Cardiac fibroblast (primary cell): ENCODE measurements around the gene DYDC1.
A peak's percentile ranks its signal among the peaks of the same experiment; 100 is the strongest.

Experiments used
- DNase-seq, 2 donors: peaks; one replicate each; pipeline versions ENCODE4 v3.0.0 to v3.0.0-alpha.2; 2010; ENCODE audit warnings: low read depth in 2 of 2
- H3K4me3 ChIP-seq, 2 donors: replicated peaks in 1 of 2; 1 replicate in 1 of 2; 2 replicates in 1 of 2; pipeline ENCODE4 v1.5.1; 2011; ENCODE audit warnings: low read depth in 2 of 2, low read length in 2 of 2, mild to moderate bottlenecking in 2 of 2, moderate library complexity in 1 of 2
- TF ChIP-seq, protein P1 (sequence below): IDR thresholded peaks from one replicate; pipeline ENCODE4 v1.5.1; 2011; ENCODE audit warnings: low read depth, mild to moderate bottlenecking, low read length, inconsistent platforms

DYDC1 gene

DNA sequence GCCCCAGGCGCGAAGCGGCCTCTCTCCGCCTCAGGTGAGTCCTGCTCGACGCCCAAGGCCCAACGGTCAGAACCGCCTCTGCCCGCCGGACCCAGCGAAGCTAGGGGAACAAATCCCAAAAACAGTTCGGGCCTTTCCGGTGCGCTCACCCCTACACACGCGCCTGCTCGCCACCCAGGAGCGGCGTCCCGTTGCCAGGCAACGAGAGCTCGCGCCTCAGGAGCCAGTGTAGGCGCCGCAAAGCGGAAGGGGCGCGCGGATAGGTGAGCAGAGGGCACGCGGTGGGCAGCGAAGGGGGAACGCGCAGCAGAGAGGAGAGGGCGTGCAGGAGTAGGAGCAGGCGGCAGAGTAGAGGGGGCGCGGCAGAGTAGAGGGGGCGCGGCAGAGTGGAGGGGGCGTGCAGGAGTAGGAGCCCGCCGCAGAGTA is at the start of gene DYDC1, which contains the start of gene DYDC2:
DYDC1 (minus strand) TSS at position 193 of the 426 bp plus-strand sequence. CDS start 4,154 bp downstream, outside the sequence.
DYDC2 (plus strand) TSS at position 219 of the 426 bp plus-strand sequence. CDS start 5,663 bp downstream, outside the sequence.
- DNase-seq: peak in 1 of 2 donors; percentile 25
- TF ChIP-seq, protein P1, sequence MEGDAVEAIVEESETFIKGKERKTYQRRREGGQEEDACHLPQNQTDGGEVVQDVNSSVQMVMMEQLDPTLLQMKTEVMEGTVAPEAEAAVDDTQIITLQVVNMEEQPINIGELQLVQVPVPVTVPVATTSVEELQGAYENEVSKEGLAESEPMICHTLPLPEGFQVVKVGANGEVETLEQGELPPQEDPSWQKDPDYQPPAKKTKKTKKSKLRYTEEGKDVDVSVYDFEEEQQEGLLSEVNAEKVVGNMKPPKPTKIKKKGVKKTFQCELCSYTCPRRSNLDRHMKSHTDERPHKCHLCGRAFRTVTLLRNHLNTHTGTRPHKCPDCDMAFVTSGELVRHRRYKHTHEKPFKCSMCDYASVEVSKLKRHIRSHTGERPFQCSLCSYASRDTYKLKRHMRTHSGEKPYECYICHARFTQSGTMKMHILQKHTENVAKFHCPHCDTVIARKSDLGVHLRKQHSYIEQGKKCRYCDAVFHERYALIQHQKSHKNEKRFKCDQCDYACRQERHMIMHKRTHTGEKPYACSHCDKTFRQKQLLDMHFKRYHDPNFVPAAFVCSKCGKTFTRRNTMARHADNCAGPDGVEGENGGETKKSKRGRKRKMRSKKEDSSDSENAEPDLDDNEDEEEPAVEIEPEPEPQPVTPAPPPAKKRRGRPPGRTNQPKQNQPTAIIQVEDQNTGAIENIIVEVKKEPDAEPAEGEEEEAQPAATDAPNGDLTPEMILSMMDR: no peak
- peak within 1 kb of the TSS; percentile 10 to 30 for H3K4me3 ChIP-seq

DNA sequence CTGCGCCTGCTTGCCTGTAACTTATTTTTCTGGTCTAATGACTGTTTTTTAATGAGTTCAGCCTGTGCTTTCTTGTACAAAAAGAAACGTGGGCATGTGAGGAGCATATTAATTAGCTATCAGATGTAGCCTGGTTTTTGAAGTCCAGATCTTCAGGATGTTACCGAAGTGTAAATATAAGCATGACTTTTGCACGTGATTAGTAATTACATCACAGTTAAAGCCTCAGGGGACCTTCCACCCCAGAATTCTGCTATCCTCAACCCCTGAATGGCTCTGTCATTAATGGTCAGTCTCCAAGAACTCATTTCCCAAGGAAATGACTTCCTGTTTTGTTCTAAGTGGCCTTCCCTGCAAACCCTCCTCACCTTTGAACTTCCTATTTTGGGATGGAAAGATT is 49.6 kb upstream of the DYDC1 start:
- DNase-seq: no peak
- TF ChIP-seq, protein P1: no peak
- no peak overlapping the region for H3K4me3 ChIP-seq

DNA sequence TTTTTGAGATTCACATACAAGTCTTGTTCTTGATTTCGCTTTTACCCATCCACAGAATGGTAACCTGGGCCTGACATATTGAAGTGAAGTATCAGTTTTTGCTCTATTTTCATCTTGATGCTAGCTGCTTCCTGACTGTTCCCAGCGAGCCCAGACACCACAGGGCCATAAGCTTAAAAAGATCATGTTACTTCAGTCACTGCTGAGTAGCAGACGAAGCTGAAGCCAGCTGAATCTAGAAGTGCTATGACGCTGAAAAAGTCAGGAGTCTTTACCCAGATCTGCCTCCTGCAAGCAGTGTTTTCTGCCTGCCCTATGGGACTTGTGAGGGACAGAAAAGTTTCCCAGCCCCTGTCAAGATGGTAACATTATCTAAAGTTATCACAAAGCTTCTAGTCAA is 49.1 kb upstream of the DYDC1 start:
- H3K4me3 ChIP-seq: no peak overlapping the region
- peak in 1 of 2 donors; percentile 13 for DNase-seq
- TF ChIP-seq, protein P1: no peak

DNA sequence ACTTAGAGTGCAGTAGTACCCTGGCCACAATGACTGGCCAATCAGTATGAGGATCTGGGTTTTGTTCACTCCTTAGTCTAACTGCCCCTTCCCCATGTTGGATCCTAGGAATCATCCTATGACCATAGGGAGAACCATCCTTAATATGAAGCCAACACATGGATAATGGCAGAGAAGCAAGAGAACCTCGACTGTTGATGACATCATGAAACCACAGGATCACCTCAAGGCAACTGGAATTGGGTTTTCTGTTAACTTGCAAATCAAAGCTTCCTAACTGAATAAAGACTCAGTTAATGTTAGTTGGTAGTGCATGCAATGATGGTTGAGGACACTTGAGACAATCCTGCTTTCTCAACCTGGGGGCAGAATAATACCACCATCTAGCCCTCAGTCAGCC is 48.5 kb upstream of the DYDC1 start:
- no peak for DNase-seq
- TF ChIP-seq, protein P1: no peak
- no peak overlapping the region for H3K4me3 ChIP-seq

DNA sequence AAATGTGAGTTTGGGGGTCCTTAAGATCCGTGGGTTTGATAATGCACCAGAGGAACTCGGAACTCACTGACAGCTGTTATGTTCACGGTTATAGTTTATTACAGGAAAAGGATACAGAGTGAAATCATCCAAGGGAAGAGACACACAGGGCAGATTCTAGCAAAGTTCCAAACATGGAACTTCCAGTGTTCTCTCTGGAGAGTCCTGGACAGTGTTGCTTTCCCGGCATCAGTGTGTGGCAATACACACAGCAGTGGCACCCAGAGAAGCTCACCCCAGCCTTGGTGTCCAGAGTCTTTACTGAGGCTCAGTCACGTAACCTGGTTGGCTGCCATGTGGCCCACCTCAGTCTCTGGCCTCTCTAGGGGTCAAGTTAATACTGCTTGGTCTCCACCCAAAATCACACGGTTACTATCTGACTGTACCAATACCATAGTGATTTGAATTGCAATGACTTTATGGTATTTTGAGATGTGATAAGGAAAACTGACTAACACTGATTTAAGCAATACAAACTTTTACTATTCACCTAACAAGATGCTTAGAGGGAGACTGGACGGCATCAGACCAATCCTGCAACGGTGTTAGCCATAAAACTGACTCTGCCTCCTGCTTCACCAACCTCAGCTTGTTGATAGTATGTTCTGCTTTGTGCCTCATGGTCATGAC is 43.7 kb upstream of the DYDC1 start:
- TF ChIP-seq, protein P1: no peak
- H3K4me3 ChIP-seq: no peak overlapping the region
- no peak for DNase-seq

DNA sequence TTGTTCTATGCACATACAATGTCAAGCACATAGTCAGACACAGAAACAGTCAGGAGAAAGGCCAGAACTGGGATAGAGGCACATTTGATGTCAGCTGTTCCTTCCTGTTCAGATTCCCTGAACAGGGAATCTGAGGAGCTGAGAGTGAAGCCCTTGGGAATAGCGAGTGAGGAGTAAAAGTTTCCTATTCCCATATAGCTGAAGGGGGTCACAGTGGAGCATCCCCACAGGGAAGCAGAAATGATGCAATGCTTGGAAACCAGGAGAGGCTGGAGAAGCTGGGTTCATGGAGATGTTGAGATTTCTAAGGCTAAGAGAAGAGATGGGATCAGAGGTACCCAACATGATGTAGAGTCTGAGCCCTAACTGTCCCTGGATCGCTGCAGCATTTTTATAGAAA is 40.5 kb upstream of the DYDC1 start:
- H3K4me3 ChIP-seq: no peak overlapping the region
- DNase-seq: no peak
- TF ChIP-seq, protein P1: no peak

DNA sequence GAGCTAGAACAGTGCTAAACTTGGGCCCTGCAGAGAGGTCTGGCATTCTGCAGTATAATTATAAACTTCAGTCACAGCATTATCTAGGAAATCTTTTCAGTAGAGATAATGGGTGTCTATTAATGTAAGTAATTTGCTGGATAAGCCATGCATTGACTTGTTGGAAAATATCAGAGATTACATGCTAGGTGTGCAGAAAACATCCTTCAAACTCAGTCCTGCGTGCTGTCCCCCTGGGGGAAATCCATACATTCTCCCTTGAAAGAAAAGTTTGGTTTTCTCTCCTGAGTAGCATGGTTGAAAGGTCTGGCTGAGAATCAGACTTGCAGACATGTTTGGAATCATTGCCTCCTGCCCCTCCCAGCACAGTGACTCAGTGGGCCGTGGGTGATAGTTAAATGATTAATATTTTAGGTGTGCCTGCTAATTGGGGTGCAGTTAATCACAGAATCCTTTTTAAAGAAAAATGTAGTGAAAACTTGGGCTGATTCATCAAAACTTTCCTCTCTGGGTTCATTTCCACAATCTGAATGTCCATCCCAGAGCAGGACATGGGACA is 37.9 kb upstream of the DYDC1 start:
- TF ChIP-seq, protein P1: no peak
- H3K4me3 ChIP-seq: no peak overlapping the region
- no peak for DNase-seq
